Kidney (tissue), 14 donors: ENCODE data around the gene VWC2. TPM values are rescaled to one million over a fixed set of nuclear protein-coding genes. Genes with fewer than 3 reads are reported as not detected.

ENCODE experiments used
- DNase-seq, 5 donors: peaks; one replicate each; pipeline ENCODE4 v3.0.0-alpha.2; 2013 to 2020
- FAIRE-seq: peaks from 2 replicates; lab custom pipeline; 2012; peaks lifted over from hg19 to GRCh38; lab: Jason Lieb, UNC
- H3K27ac ChIP-seq, 2 donors: one replicate each; pipeline ENCODE4 v1.7.0; 2013; ENCODE audit warnings: low read depth in 2 of 2, low read length in 2 of 2, inconsistent platforms in 1 of 2
- H3K27me3 ChIP-seq: one replicate; pipeline ENCODE4 v1.7.1; 2013; ENCODE audit warnings: low read length, inconsistent platforms; ENCODE audit not compliant: control insufficient read depth, insufficient read depth
- H3K36me3 ChIP-seq, 3 donors: one replicate each; pipeline versions ENCODE4 v1.7.0 to v1.7.1; 2013; ENCODE audit warnings: low read length in 3 of 3, control low read depth in 1 of 3, inconsistent platforms in 1 of 3; ENCODE audit not compliant: insufficient read depth in 3 of 3, control insufficient read depth in 2 of 3
- H3K4me1 ChIP-seq, 3 donors: one replicate each; pipeline versions ENCODE4 v1.7.0 to v1.7.1; 2013; ENCODE audit warnings: low read length in 3 of 3, inconsistent platforms in 1 of 3, low read depth in 1 of 3; ENCODE audit not compliant: control insufficient read depth in 2 of 3, insufficient read depth in 2 of 3
- H3K4me3 ChIP-seq, 3 donors: one replicate each; pipeline versions ENCODE4 v1.7.0 to v1.8.1; 2013; ENCODE audit warnings: low read length in 3 of 3, control low read depth in 1 of 3, inconsistent platforms in 1 of 3
- H3K9ac ChIP-seq, 3 donors: one replicate each; pipeline versions ENCODE4 v1.7.0 to v1.7.1; 2013; ENCODE audit warnings: low read length in 3 of 3, control low read depth in 1 of 3, inconsistent platforms in 1 of 3
- H3K9me3 ChIP-seq, 3 donors: one replicate each; pipeline versions ENCODE4 v1.7.0 to v1.7.1; 2013; ENCODE audit warnings: low read length in 3 of 3, control low read depth in 1 of 3, inconsistent platforms in 1 of 3; ENCODE audit not compliant: control insufficient read depth in 2 of 3, insufficient read depth in 1 of 3
- CTCF ChIP-seq: IDR thresholded peaks from 3 replicates; pipeline ENCODE4 v1.5.1; 2012; ENCODE audit warnings: mild to moderate bottlenecking, moderate library complexity, borderline replicate concordance; ENCODE audit not compliant: insufficient read depth; ENCODE audit errors: extremely low read depth
- intact Hi-C: fragments of 100-400 bp; cut with DNase I; formaldehyde crosslinking; loops from one replicate; pipeline ENCODE4 v1.11.1; 2022
- polyA plus RNA-seq: library from polyadenylated mRNA; stranded (reverse); fragments of 350-450 nt; fragmentation: Illumina TruSeq; extraction: RNeasy Lipid Tissue Mini Kit (QIAGEN cat#74804); gene quantifications from one replicate; pipeline ENCODE4 v1.2.3, GENCODE V29; 2014; ENCODE audit warnings: low read depth, low replicate concordance; ENCODE audit not compliant: insufficient read depth
- total RNA-seq: library from RNA; stranded (reverse); fragmentation: NEBNext Ultra II Directional; extraction: Animal tissue kit (Norgen Biotek cat#: 25700); gene quantifications from one replicate; pipeline ENCODE4 v1.2.1, GENCODE V29; 2021
- donor health status: control.
- donor health status: control.
- donor health status: control.
- donor health status: control.
- donor health status: control.
- donor health status: DM: yes; HTN: yes; CAD: no.
- donor health status: Normal renal cell carcinoma (clear cell type).

The VWC2 gene
- total and polyA plus RNA-seq, 2 donors from 2014 or later, result 0.06 to 0.13 TPM

GRCh38 chr7:49855281-49855980, 82.0 kb downstream of the VWC2 start:
- DNase-seq (no peak), FAIRE-seq (no peak)
- no peak overlapping the region for H3K27ac ChIP-seq
- H3K4me1 ChIP-seq, result no peaks in the 10 kb centered on the region
- intact Hi-C loops, result no loop called here
- H3K4me3 ChIP-seq, result no peak overlapping the region
- no peak overlapping the region for H3K9ac ChIP-seq
- no peaks in the 10 kb centered on the region for H3K9me3 ChIP-seq
- no peaks in the 10 kb centered on the region for H3K27me3 ChIP-seq
- no peaks in the 10 kb centered on the region for H3K36me3 ChIP-seq
- TF ChIP-seq CTCF, result no peak

- intact Hi-C loops, result no loop called here
- H3K36me3 ChIP-seq, result no peaks in the 10 kb centered on the region
- no peak overlapping the region for H3K9ac ChIP-seq
- H3K27ac ChIP-seq, result no peak overlapping the region
- no peaks in the 10 kb centered on the region for H3K27me3 ChIP-seq
- no peak for FAIRE-seq
- H3K4me1 ChIP-seq, result no peaks in the 10 kb centered on the region
- no peak overlapping the region for H3K4me3 ChIP-seq
- no peak for DNase-seq
- H3K9me3 ChIP-seq, result no peaks in the 10 kb centered on the region
- TF ChIP-seq CTCF, result no peak
These were observed 86.9 kb downstream of the VWC2 start for GRCh38 chr7:49860293-49860692.

GRCh38 chr7:49866076-49866735, 92.8 kb downstream of the VWC2 start:
- Histone ChIP-seq H3K9ac (no peak overlapping the region), H3K4me3 (no peak overlapping the region), H3K27me3 (no peaks in the 10 kb centered on the region), H3K9me3 (no peaks in the 10 kb centered on the region), H3K4me1 (no peaks in the 10 kb centered on the region), H3K27ac (no peak overlapping the region), H3K36me3 (no peaks in the 10 kb centered on the region)
- intact Hi-C loops, result no loop called here
- no peak for TF ChIP-seq CTCF
- FAIRE-seq (no peak), DNase-seq (no peak)
